HG03280 (cell line): Measurements from ENCODE around the gene EN2.
"Not testable (repeated sequence)": the region's sequence is repeated elsewhere in the genome, so short reads cannot be mapped to it uniquely, and the experiment has no call there.

Source experiments
- ATAC-seq: cut with Tn5 transposase; IDR thresholded peaks from one replicate; pipeline ENCODE4 v1.9.1; 2021; ENCODE audit warnings: mild to moderate bottlenecking, moderate library complexity; ENCODE audit not compliant: unreplicated experiment

EN2 gene

GRCh38 chr7:155425887-155426286, 32.0 kb upstream of the EN2 start:
- no peak for ATAC-seq

DNA sequence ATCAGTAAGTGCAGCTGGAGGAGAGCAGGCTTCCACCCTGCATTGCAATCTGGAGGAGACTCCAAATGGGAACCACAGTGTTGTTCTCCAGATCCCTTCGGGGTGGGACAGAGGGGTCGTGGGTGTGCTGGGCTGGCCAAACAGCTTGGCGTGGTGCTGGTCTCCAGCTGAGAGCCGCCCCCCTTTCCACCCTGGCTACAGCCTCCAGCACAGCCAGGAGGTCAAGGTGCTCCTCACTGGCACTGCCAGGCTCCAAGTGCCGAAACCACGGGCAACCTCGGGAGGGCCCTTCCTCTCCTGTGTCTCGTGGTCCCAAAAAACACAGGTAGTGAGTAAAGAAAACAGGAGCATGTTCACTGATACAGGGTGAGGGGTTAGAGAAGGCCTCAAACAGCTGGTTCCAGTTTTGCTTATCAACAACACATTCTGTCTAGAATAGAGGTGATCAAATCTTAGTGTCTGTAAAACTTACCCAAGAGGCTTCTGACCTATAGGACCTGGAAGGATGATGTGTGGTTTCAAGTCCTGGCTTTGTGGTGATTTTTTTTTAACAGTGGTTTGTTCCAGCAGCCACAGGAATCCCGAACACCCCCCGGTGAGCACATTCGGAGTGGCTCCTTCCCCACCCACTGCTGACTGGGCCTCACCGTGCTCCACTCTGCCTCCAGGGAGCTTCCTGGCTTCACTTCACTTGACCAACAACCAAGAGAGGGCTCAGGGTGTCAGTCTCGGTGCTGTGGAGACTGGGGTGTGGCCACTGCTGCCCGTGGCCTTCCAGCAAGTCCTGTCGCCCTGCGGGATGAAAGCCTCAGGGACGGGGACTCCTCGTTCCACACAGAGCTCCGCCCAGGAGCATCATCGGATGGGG, 31.2 kb upstream of the EN2 start:
- ATAC-seq = no peak

- ATAC-seq = no peak
These were observed 30.4 kb upstream of the EN2 start for GRCh38 chr7:155427411-155428038.

GRCh38 chr7:155428171-155428834, 29.6 kb upstream of the EN2 start:
- no peak for ATAC-seq

DNA sequence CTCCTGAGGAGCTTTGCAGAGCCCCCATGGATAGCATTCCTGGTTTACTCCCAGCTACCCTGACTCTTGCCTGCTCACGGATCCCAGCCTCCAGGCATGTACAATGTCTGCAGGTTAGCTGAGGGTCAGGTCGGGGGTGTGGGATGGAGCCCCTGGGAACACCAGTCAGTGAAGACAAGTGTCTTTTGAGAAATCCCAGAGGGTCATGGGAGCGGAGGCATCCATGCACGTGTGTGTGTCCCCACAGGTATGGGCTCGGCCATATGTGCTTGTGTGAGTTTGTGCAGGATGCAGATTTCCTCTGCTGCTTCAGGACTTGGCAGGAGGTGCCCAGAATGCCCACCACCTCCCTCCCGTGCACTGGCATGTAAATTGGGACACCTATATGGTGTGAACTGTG, 28.3 kb upstream of the EN2 start:
- ATAC-seq = no peak

DNA sequence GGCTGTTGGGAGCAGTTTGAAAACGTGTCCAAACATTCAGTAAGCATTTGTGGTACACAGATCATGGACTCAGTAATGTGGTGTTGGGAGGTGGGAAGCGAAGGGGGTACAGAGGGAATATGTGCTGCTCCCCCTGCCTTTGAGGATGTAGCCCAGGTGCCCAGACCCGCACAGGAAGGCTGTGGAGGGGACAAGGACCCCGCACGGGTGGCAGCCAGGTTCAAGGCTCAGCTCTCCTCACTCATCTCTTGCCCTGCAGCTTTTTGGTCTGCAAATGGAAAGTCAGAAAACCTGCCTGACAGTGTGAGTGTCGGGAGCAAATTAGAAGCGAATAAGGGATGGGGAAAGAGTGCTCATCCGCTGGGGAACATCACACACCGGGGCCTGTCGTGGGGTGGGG, 27.3 kb upstream of the EN2 start:
- ATAC-seq = no peak

DNA sequence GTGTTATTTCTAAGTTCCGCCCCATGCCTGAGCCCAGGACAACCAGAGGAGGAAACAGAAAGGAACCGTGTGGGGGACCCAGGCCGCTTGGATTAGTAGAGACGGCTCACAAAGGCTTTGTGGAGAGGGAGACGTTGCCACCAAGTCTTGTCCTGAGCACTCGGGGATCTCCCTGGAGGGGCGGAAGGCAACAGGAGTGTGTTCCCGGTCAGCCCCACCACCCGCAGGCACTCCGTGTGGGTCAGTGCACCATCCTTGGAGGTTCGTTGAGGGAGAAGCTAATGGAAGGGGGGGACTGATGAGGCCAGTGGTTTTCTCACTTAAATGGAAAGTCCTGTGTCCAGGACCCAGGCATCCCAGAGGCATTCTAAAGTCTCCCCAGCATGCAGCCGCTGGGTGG, 26.7 kb upstream of the EN2 start:
- ATAC-seq = no peak

- ATAC-seq = no peak
These were observed 26.2 kb upstream of the EN2 start for GRCh38 chr7:155431711-155432110.

- no peak for ATAC-seq
These were observed 22.8 kb upstream of the EN2 start for GRCh38 chr7:155435110-155435509.

DNA sequence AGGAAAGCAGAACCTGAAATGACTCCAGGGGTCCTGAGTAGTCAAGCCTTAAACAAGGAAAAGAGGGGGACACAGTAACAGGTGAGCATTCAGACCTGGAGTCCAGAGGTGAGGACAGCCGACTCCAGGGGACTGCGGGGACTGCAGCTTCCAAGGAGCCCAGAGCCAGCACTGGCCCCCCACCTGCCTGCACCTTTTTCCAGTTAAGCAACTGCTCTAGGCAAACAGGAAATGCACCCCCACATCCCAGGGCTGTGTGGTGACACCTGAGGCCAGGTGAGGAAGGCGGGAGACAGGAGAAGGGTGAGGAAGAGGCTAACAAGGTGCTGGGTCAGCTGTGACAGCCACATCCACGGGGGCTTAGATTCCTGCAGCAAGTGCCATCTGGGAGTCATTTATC, 20.1 kb upstream of the EN2 start:
- ATAC-seq = no peak

DNA sequence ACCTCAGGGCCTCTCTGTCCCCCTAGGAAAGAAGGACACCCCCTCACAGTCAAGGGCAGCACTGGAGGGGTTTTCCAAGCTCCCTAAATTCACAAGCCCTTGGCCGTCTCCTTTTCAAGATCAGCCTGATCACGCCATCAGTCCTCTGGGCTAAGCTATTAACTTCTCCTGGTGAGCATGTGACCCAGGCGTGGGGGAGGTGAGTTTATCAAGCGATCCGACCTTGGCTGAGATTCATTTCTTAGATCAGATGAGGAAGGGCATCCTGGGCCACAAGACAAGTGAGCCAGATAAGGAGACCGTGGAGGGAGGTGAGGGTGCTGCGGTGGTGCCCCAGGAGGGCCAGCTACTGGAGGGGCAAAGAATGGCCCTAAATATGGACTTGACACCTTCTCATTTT, 19.2 kb upstream of the EN2 start:
- ATAC-seq = no peak

DNA sequence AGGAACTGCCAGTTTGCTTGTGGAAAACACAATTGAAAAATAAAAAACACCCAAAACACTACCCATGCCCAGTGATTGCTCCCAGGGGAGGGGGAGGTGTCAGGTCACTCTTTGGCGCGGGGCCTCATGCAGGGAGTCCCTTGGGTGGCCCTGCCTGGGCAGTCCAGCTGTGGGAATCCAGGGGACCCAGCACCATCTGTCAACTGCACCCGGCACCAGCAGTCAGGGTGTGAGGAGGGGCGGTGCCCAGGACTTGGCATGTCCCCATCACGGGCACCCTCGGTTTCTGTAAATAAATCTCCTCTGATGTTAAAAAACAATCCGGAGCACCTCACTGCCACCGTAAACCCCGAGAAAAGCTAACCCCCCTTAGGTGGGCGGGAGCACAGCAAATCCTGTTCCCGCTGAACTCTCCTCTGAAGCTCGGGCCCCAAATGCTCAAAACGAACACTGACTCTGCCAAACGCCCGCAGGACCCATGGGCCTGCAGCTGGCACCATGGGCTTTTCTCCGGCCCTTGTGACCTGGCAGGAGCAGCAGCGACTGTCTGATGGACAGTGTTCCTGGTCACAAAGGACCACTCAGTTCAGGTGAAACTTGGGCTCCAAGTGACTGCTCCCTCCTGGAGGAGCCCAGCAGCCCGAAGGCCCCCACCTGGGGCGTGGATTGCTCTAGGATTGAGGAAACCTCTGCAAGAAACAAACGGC, 18.5 kb upstream of the EN2 start:
- no peak for ATAC-seq

DNA sequence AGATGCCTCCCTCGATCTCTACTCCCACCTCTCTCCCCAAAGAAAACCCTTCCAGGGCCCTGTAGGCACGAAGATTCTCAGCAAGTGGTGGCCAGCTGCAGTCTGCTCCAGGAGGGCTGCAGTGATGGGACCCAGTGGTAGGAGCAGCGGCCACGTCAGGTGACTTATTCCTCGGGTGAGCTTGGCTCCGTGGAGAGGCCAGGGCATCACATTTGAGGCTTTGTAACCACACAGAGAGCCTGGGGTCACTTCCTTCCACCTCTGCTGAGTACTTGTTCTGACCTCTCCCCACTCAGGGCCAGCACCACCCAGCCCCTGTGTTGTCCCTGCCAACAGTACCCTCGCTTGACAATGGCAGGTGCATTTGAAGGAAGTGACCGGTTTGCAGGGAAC, 17.9 kb upstream of the EN2 start:
- ATAC-seq = no peak

- no peak for ATAC-seq
These were observed 16.1 kb upstream of the EN2 start for GRCh38 chr7:155441856-155442255.

- no peak for ATAC-seq
These were observed 13.2 kb upstream of the EN2 start for GRCh38 chr7:155444746-155445145.

- ATAC-seq = not testable (repeated sequence)
These were observed 12.3 kb upstream of the EN2 start for GRCh38 chr7:155445606-155446005.

GRCh38 chr7:155447603-155448002, 10.3 kb upstream of the EN2 start:
- no peak for ATAC-seq

- ATAC-seq = no peak
These were observed 9.3 kb upstream of the EN2 start for GRCh38 chr7:155448632-155449007.

- no peak for ATAC-seq
These were observed 8.7 kb upstream of the EN2 start for GRCh38 chr7:155449008-155449868.

DNA sequence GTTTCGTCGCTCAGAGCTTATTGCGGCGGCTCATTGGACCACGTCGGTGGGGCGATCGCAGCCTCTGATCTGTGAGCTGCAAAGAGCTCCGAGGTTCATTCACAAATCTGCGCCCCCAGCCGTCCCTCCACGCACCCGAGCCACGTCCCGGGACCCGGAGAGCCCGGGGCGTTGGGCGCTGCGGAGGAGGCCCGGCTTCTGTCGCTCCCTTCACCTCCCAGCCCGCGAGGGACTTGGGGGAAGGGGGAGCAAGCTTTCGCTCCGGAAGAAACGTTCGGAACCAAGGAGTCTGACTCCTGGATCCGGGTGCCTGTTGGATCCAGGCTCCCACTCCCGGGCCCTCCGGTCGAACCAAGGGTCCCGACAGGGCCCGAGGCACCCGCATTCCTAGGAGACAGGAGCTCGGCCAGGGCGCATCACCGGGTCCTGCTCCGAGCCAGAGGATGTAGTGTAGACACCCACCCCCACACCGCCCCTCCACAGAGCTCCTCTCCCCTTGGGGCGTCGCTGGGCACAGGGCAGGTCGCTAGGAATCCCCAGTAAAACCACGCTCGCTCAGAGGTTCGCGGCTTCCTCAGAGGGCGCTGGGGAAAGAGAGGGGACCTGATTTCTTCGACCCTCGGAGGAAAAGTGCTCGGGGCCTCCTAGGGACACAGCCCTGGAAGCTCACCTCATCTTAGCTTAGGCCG, 7.9 kb upstream of the EN2 start:
- no peak for ATAC-seq
